Effector CD4-positive, alpha-beta T cell (primary cell): ENCODE results near the gene POLR1F.

Source experiments
- DNase-seq: peaks from one replicate; pipeline ENCODE4 v3.0.0-alpha.2; 2020

POLR1F gene

DNA sequence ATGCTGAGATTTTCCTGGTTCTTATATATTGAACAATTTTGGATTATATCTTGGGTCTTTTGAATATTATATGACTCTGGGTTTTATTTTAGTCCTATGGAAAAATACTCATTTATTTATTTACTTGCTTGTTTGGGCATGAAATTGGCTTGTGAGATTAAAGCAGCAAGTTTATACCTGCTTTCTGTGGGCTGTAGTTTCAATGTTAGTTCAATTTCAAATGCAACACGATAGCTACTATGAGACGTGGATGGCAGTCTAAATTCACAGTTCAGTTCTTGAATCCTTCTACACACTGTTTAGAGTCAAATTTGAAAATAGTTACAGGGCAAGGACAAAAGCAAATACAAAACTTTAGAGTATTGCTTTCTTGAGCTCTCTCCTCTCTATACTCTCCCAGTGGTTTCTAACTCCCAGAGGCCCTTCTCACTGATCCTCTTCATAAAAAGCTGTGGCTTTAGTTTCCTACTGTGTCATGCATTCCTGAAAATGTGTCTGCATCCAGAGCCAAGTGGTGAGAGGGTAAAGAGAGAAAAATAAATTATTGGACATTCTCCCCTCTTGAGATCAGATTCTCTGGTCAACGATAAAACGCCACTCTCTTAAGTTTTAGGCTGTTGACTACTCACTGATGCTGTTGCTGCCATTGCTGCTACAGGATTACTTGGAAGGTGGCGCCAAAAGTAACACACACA is 34.4 kb downstream of the POLR1F start:
- DNase-seq = no peak

DNA sequence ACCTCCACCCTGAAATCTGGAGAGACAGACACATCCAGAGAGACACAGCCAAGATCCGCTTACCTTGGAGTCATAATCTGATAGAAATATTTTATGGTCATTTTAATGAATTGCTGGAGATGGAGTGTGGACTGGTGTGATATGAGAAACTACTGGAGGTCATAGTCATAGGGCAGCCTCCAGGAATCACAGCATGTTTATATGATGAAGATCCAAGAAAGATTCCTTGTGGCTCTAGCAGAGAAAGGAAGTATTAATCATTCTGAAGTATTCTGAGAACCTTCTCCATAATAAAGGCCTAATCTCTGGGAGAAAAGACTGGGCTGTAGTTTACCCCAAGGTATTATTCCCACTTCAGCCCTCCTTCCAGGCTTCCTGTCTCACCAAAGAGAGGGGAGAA is 38.0 kb downstream of the POLR1F start:
- DNase-seq = no peak

DNA sequence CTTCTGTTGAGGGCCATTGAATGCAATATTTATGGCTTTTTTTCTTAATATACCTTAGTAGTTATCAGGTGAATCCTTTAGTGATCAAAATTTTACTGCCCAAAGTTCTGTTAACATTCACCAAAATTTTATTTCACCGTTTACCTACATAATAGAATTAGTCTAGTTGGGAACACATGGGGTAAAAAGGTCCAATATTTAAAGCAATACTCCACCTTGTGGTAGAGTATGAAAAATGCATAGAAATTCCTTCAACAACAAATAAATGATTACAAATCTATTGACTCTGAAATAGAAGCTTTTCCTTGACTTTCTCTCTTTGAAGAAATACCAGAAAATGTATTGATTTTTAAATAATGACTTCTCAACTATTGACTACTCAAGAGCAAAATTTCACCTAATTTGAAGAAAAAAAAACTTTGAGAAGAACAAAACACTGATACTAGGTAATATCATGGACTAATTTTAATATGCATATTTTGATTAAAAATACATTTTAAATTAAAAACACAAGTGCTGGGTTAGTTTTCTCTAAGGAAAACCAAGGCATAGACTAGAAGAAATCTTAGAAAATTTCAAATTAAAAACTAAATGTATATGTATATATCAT is 43.3 kb downstream of the POLR1F start:
- DNase-seq = no peak

DNA sequence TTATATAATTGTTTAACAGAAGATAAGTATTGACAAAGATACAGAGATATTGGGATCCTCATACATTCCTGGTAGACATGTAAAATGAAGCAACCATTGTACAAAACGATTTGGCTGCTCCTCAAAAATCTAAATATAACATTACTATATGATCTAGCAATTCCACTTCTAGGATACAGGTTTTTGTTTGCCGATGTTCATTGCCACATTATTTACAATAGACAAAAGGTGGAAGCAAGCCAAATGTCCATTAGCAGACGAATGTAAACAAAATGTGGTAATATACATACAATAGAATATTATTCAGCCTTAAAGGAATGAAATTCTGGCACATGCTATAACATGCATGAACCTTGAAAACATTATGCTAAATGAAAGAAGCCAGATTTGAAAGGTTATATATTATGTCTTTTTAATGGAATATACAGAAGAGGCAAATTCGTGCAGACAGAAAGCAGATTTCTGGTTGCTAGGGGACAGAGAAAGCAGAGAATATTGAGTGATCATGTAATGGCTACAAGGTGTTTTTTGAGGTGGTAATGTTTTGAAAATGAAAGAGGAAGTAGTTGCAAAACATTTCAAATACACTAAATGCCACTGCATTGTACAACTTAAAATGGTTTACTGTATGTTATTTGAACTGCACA is 44.9 kb downstream of the POLR1F start:
- no peak for DNase-seq

DNA sequence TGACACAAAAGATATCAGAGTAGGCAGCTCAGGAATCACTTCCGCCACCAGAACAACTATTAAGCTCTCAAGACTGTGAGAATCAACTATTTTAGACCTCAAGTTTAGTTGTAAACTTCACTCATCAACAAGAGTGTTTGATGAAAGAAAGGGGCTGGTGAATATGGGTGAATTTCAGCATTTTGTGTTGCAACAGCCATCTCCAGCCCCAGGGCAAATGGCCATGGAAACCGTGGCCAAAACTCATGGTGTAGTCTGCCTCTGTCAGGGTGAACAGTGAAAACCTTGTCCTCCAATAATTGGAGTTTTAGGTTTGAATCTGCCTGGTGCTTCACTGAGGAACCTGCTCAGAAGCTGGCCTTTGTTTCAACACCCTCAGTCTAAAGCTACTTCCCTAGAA is 60.0 kb downstream of the POLR1F start:
- DNase-seq = no peak
